K562 (cell line): ENCODE data around the gene MMP23B. TPM values are rescaled to one million over a fixed set of nuclear protein-coding genes. Genes with fewer than 3 reads are reported as not detected.

Source experiments
- BRF1 ChIP-seq: IDR thresholded peaks from 3 replicates; pipeline ENCODE4 v1.6.1; 2011; ENCODE audit warnings: borderline replicate concordance, mild to moderate bottlenecking; ENCODE audit not compliant: insufficient read length; ENCODE audit errors: extremely low read depth
- CBX3 ChIP-seq, 2 experiments: IDR thresholded peaks; 1 replicate in 1 of 2; 2 replicates in 1 of 2; pipeline ENCODE4 v1.6.1; 2012; ENCODE audit warnings: inconsistent platforms in 2 of 2, low read length in 2 of 2, borderline replicate concordance in 1 of 2, control low read depth in 1 of 2
- CHCHD3 ChIP-seq: fragments of 250-450 bp; sonication (Bioruptor Pico); IDR thresholded peaks from 2 replicates; pipeline ENCODE4 v2.1.2; 2022; ENCODE audit warnings: mild to moderate bottlenecking
- CREB5 ChIP-seq: fragments of 250-450 bp; sonication (Bioruptor Pico); IDR thresholded peaks from 2 replicates; pipeline ENCODE4 v1.5.0; 2020; ENCODE audit warnings: mild to moderate bottlenecking
- FOXK2 ChIP-seq, 2 experiments: fragments of 450-650 bp; IDR thresholded peaks in 1 of 2; conservative IDR thresholded peaks in 1 of 2; 2 replicates each; pipeline ENCODE4 v1.6.1; 2016; ENCODE audit warnings: low read depth in 2 of 2, mild to moderate bottlenecking in 1 of 2
- GABPA ChIP-seq: fragments of 200-800 bp; sonication (Bioruptor generic); conservative IDR thresholded peaks from 2 replicates; pipeline ENCODE4 v1.6.1; 2016; ENCODE audit warnings: low read depth, missing genetic modification characterization, missing compliant biosample characterization
- GTF2E2 ChIP-seq: fragments of 200-800 bp; sonication (Bioruptor generic); IDR thresholded peaks from 2 replicates; pipeline ENCODE4 v1.6.1; 2016; ENCODE audit warnings: missing genetic modification characterization, missing compliant biosample characterization
- KLF6 ChIP-seq: fragments of 250-450 bp; sonication (Bioruptor Pico); IDR thresholded peaks from 2 replicates; pipeline ENCODE4 v1.4.0; 2020; ENCODE audit warnings: mild to moderate bottlenecking, moderate library complexity, borderline replicate concordance
- MLLT1 ChIP-seq, 2 experiments: fragments of 450-650 bp; IDR thresholded peaks; 2 replicates each; pipeline ENCODE4 v1.6.1; 2016
- NCOR1 ChIP-seq: fragments of 450-650 bp; IDR thresholded peaks from 2 replicates; pipeline ENCODE4 v1.6.1; 2016; ENCODE audit warnings: mild to moderate bottlenecking, moderate library complexity
- SLC30A9 ChIP-seq: fragments of 250-450 bp; sonication (Bioruptor Pico); IDR thresholded peaks from 2 replicates; pipeline ENCODE4 v1.8.0; 2022; ENCODE audit warnings: mild to moderate bottlenecking, moderate library complexity
- SNIP1 ChIP-seq: fragments of 450-650 bp; IDR thresholded peaks from 2 replicates; pipeline ENCODE4 v1.7.1; 2017; ENCODE audit warnings: low read depth, mild to moderate bottlenecking
- SP1 ChIP-seq: sonication (generic); formaldehyde crosslinking; IDR thresholded peaks from 2 replicates; pipeline ENCODE4 v1.8.1; 2022; ENCODE audit warnings: mild to moderate bottlenecking, missing genetic modification reagents
- TAL1 ChIP-seq: fragments of 450-650 bp; IDR thresholded peaks from 2 replicates; pipeline ENCODE4 v1.6.1; 2016; ENCODE audit warnings: mild to moderate bottlenecking
- TCF3 ChIP-seq: sonication (generic); formaldehyde crosslinking; IDR thresholded peaks from 2 replicates; pipeline ENCODE4 v1.4.0; 2020; ENCODE audit warnings: mild to moderate bottlenecking, missing genetic modification reagents
- TFAP4 ChIP-seq: sonication (generic); formaldehyde crosslinking; IDR thresholded peaks from 2 replicates; pipeline ENCODE4 v1.8.0; 2022; ENCODE audit warnings: missing genetic modification reagents, mild to moderate bottlenecking, moderate library complexity, borderline replicate concordance
- THRAP3 ChIP-seq: fragments of 450-650 bp; IDR thresholded peaks from 2 replicates; pipeline ENCODE4 v1.6.1; 2016; ENCODE audit warnings: mild to moderate bottlenecking, inconsistent platforms, borderline replicate concordance
- THRB ChIP-seq: fragments of 450-650 bp; formaldehyde crosslinking; conservative IDR thresholded peaks from 2 replicates; pipeline ENCODE4 v1.4.0; 2022; ENCODE audit warnings: mild to moderate bottlenecking, missing genetic modification characterization
- ZBTB7A ChIP-seq: IDR thresholded peaks from 2 replicates; pipeline ENCODE4 v1.6.1; 2011; ENCODE audit warnings: low read depth, mild to moderate bottlenecking, low read length, moderate library complexity, borderline replicate concordance; ENCODE audit not compliant: control insufficient read depth
- ZNF444 ChIP-seq: fragments of 250-450 bp; sonication (Bioruptor Pico); IDR thresholded peaks from 2 replicates; pipeline ENCODE4 v1.4.0; 2020; ENCODE audit warnings: mild to moderate bottlenecking, moderate library complexity
- ZNF766 ChIP-seq: fragments of 200-800 bp; sonication (Bioruptor generic); conservative IDR thresholded peaks from 2 replicates; pipeline ENCODE4 v1.6.1; 2016; ENCODE audit warnings: missing genetic modification characterization, missing compliant biosample characterization
- ZNF79 ChIP-seq: fragments of 250-450 bp; sonication (Bioruptor Pico); IDR thresholded peaks from 2 replicates; pipeline ENCODE4 v1.4.0; 2020; ENCODE audit warnings: low read depth, mild to moderate bottlenecking, moderate library complexity
- polyA plus RNA-seq, 8 experiments: library from polyadenylated mRNA; depleted of rRNA in 4 of 8; stranded (reverse) in 5 of 8; unstranded in 3 of 8; fragments of >200 nt; fragmentation: Nextera tagmentation in 2 of 8; fragmentation: Illumina TruSeq in 1 of 8; extraction: Ambion mirVana in 2 of 8; extraction: Trizol in 1 of 8; gene quantifications; 2 replicates each; pipeline versions ENCODE4 v1.2.1 to v1.2.3, GENCODE V29; 2011 to 2014; ENCODE audit warnings: inconsistent platforms in 1 of 8, missing spikeins in 1 of 8
- total RNA-seq, 7 experiments: library from RNA; depleted of rRNA in 6 of 7; stranded (reverse); fragments of >200 nt in 6 of 7; fragmentation: Illumina TruSeq in 2 of 7; extraction: Trizol in 2 of 7; gene quantifications; 2 replicates each; pipeline versions ENCODE4 v1.2.1 to v1.2.3, GENCODE V29; 2011 to 2021; ENCODE audit warnings: low replicate concordance in 1 of 7

Gene MMP23B
- total and polyA plus RNA-seq, 9 of the 15 experiments (the other 6 are each of a cell fraction or from before 2014, with no cell fraction given): 0.28 to 1.2 (median 0.41) TPM; not detected in 5

- TF ChIP-seq CREB5 (CRISPR knock-in tag) (no peak), THRB (no peak), SLC30A9 (CRISPR knock-in tag) (no peak), KLF6 (CRISPR knock-in tag) (no peak; the same call in 1 of the 2 replicates), TAL1 (peak; percentile 25; the same call in 1 of the 2 replicates), MLLT1 (IDR thresholded peaks at IDR 0.05) (peak in 1 of 2 experiments; percentile 58; a peak in 1 of 4 replicates), TFAP4 (CRISPR knock-in tag) (peak; percentile 50; the same call in 1 of the 2 replicates), BRF1 (no peak), ZNF444 (CRISPR knock-in tag) (no peak), SP1 (CRISPR knock-in tag) (peak; percentile 60; the same call in 1 of the 2 replicates), FOXK2 (conservative IDR thresholded peaks at IDR 0.05 in 1 of 2, IDR thresholded peaks at IDR 0.05 in 1 of 2; ENCODE audit: low read depth in 2 of 2) (peak; percentile 14 to 44; a peak in 2 of 4 replicates), GABPA (no peak), ZNF79 (no peak), SNIP1 (no peak), ZBTB7A (no peak), CBX3 (IDR thresholded peaks at IDR 0.05; ENCODE audit: borderline replicate concordance in 1 of 2, low read length in 2 of 2) (peak in 1 of 2 experiments; percentile 38; a peak in 1 of 3 replicates), THRAP3 (no peak), TCF3 (peak; percentile 69), ZNF766 (CRISPR knock-in tag) (0 out of 2 replicates have a peak, but pooled peaks have one; percentile 31), GTF2E2 (tag) (peak; percentile 63; the same call in 1 of the 2 replicates), NCOR1 (no peak), CHCHD3 (CRISPR knock-in tag) (0 out of 2 replicates have a peak, but pooled peaks have one; percentile 49)
Observed at GRCh38 chr1:1614204-1614953, 17.6 kb upstream of the MMP23B start (continued).
